NCI-H1694 treated with DMSO at 0.1 percent for 48 hours (cell line): Measurements from ENCODE around the gene BGLAP.
A peak's percentile ranks its signal among the peaks of the same experiment; 100 is the strongest.
"Not testable (repeated sequence)": the region's sequence is repeated elsewhere in the genome, so short reads cannot be mapped to it uniquely, and the experiment has no call there.

Source experiments
- DNase-seq: peaks from one replicate; lab custom pipeline; 2025; lab: John Stamatoyannopoulos, UW

Gene BGLAP

DNA sequence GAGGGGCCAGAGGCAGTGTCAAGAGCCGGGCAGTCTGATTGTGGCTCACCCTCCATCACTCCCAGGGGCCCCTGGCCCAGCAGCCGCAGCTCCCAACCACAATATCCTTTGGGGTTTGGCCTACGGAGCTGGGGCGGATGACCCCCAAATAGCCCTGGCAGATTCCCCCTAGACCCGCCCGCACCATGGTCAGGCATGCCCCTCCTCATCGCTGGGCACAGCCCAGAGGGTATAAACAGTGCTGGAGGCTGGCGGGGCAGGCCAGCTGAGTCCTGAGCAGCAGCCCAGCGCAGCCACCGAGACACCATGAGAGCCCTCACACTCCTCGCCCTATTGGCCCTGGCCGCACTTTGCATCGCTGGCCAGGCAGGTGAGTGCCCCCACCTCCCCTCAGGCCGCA is at the start of gene BGLAP:
Gene BGLAP, plus strand, starts transcription at position 259 of the 400 bp plus-strand sequence. Its CDS starts 48 bp downstream, at position 307.
- no peak for DNase-seq

GRCh38 chr1:156193208-156193487 is 48.8 kb upstream of the BGLAP start:
- no peak for DNase-seq

GRCh38 chr1:156193488-156194299 is 48.3 kb upstream of the BGLAP start, which contains the start of gene SLC25A44:
Gene SLC25A44 (plus strand): TSS chr1:156194104. CDS start chr1:156199848, 5,744 bp downstream.
- peak; percentile 100 for DNase-seq

DNA sequence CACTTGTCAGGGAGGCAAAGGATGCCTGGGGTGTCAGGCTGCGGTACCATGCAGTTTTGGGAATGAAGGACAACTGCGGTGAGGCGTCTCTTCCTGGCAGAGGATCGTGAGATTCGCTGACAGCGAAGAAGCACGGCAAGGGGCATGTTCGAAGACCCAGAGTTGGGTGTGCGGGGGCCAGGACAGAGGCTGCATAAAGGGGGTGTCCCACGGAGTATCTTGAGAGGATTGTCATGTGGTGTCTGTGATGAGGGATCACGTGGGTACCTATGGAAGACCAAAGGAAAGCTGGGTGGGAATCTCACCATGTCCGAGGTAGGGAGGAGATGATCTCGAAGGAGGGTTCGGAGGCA is 47.7 kb upstream of the BGLAP start:
- DNase-seq = no peak

DNA sequence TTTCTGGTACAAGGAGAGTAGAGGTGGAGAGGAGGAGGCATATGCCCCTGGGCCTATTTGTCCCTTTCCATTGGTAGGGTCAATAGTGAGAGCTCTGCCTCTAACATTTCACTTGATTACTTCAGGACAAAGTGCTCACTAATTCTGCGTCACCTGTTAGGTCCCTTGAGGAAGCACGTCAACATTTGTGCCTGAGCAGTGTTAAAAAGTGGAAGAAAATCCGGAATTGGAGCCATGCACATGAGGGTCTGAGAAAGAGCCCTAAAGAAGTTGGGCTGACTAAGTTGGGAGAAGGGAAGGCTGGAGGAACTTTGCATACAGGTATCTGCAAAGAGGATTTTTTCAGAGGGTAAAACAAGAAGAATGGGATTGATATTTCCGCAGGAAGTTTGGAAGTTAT is 46.1 kb upstream of the BGLAP start:
- DNase-seq = no peak

DNA sequence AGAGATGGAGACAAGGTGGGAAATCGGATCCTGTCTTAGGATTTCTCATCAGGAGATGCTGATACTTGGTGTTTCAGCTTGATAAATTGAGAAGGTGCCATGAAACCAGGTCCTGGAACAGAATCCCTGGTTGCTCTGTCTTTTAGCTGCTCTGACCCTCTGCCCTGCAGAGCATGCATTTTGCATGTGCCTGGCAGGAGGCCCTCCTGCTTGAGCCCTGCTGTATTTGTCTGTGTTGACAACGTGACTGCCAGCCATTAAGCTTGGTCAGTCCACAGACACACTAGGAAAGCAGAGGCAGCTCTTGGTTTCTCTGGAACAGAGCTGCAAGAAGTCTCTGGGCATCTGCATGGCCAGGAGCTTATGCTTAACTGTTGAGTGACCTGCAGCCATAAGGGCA is 45.5 kb upstream of the BGLAP start:
- no peak for DNase-seq

DNA sequence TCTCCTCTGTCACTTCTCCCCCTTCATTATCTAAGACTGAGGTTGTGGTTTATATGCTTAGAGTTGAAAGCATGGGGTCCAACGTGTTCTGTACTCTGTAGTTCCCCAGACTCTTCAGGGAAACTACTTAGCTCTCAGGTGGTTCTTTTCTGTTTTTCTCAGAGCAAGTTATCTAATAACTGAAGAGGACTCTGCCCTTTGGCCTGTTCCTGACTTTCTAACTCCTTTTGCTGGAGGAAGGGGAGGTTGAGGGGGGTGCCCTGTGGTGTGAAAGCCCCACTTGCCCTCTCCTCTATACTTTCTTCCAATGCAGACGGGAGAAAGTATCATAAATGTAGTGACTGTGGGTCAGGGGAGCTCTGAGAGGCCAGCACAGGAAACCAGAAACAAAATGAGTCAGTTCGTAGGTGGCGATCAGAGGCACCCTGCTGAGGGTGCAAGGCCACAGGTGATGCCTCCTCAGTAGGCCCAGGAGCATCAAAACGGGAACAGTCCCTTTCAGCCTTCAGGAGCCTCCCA is 43.1 kb upstream of the BGLAP start:
- no peak for DNase-seq

GRCh38 chr1:156200044-156200443 is 41.9 kb upstream of the BGLAP start:
- no peak for DNase-seq

DNA sequence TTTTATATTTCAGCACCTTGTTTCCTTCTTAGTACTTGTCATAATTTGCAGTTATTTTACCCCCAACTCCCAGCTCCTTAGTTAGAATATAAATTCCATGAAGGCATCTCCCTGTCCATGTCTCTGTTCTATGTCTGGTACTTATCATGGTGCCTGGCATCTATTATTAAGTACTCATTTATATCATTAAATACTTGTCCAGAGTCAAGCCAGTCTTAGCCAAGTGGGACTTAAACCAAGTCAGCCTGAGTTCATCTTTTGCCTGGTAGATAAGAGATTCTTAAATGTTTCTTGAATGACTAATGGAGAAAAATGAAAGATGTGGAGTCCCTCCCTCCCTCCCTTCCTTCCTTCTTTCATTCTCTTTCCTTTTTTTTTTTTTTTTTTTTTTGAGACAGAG is 38.7 kb upstream of the BGLAP start:
- DNase-seq = no peak

- no peak for DNase-seq
These were observed 37.3 kb upstream of the BGLAP start for GRCh38 chr1:156204686-156205085.

DNA sequence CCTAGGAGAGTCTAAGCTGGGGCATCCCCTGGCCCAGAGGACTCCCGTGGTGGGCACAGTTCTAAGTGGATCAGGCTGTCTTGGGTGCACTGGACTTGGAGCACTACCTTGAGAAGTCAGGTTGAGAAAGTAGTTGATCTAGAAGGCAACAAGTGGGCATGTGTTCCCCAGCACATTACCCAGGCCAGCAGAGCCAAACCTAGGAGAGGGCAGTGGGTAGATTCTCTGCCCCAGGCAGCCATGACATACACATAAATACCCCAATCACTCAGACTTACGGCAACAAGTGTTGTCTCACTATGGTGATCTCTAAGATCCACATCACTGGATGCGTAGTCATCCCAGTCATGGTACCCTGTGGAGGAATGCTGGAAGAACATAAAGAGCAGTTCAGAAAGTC is 30.7 kb upstream of the BGLAP start:
- no peak for DNase-seq

- DNase-seq = no peak
These were observed 29.9 kb upstream of the BGLAP start for GRCh38 chr1:156212130-156212529.

- DNase-seq = peak; percentile 99
These were observed 28.9 kb upstream of the BGLAP start, which contains the start of gene PMF1 for GRCh38 chr1:156212833-156213643. Gene PMF1 (plus strand): TSS chr1:156213007. CDS start chr1:156213016, 9 bp downstream.

- no peak for DNase-seq
These were observed 28.4 kb upstream of the BGLAP start for GRCh38 chr1:156213644-156213966.

- DNase-seq = no peak
These were observed 27.8 kb upstream of the BGLAP start for GRCh38 chr1:156214024-156214748.

DNA sequence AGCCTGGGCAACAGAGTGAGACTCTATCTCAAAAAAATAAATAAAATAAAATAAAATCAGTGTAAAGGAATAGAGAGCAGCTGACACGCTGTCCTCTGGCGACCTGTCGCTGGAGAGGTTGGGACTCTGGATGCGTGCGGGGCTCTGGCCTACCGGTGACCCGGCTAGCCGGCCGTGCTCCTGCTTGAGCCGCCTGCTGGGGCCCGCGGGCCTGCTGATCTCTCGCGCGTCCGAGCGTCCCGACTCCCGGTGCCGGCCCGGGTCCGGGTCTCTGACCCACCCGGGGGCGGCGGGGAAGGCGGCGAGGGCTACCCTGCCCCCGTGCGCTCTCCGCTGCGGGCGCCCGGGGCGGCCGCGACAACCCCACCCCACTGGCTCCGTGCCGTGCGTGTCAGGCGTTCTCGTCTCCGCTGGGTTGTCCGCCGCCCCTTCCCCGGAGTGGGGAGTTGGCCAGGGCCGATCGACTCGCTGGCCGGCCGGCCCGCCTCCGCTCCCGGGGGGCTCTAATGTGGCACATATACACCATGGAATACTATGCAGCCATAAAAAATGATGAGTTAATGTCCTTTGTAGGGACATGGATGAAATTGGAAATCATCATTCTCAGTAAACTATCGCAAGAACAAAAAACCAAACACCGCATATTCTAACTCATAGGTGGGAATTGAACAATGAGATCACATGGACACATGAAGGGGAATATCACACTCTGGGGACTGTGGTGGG is 25.5 kb upstream of the BGLAP start:
- DNase-seq = not testable (repeated sequence)

GRCh38 chr1:156217871-156218270 is 24.1 kb upstream of the BGLAP start:
- DNase-seq = no peak

GRCh38 chr1:156220226-156220625 is 21.8 kb upstream of the BGLAP start:
- DNase-seq = no peak

GRCh38 chr1:156221986-156222692 is 19.8 kb upstream of the BGLAP start:
- no peak for DNase-seq

GRCh38 chr1:156225677-156226014 is 16.3 kb upstream of the BGLAP start:
- DNase-seq = no peak

- DNase-seq = no peak
These were observed 15.9 kb upstream of the BGLAP start for GRCh38 chr1:156226116-156226538.
